GM13977 (cell line): ENCODE measurements around the gene MAP3K15.

Source experiments
- DNase-seq: peaks from one replicate; pipeline ENCODE4 v3.0.0; 2012; ENCODE audit warnings: low spot score
- in situ Hi-C: fragments of 300-500 bp; cut with MboI; formaldehyde crosslinking; loops from one replicate; pipeline ENCODE4 v1.12.0; 2022; ENCODE audit warnings: low sequenced_read_pairs, low pct_unique_long_range_greater_than_20kb, mixed read lengths, inconsistent platforms; ENCODE audit not compliant: unreplicated experiment
- TF ChIP-seq, protein P1 (sequence below): IDR thresholded peaks from 2 replicates; pipeline ENCODE4 v1.5.1; 2012; ENCODE audit warnings: mild to moderate bottlenecking, control low read depth; ENCODE audit not compliant: insufficient read depth; ENCODE audit errors: extremely low read depth, missing control alignments

MAP3K15 gene

DNA sequence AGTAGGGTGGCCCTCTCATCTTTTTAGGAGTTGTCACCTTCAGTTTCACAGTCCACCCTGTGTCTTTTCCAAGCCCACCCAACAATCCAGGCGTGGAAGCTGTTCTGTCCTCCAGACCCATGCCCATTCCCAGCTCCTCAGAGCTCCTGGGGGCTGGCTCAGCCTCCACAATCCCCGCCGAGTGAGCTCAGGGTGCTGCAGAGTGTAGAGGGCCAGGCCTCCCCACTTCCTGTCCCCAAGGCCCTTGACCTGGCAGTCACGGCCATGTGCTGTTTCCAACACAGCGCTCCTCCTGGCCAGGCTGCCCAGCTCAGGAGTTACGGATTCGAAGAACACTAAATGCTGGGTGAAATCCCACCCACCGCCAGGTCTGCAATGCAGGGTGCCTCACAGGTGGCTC is 139.8 kb downstream of the MAP3K15 start:
- TF ChIP-seq, protein P1, sequence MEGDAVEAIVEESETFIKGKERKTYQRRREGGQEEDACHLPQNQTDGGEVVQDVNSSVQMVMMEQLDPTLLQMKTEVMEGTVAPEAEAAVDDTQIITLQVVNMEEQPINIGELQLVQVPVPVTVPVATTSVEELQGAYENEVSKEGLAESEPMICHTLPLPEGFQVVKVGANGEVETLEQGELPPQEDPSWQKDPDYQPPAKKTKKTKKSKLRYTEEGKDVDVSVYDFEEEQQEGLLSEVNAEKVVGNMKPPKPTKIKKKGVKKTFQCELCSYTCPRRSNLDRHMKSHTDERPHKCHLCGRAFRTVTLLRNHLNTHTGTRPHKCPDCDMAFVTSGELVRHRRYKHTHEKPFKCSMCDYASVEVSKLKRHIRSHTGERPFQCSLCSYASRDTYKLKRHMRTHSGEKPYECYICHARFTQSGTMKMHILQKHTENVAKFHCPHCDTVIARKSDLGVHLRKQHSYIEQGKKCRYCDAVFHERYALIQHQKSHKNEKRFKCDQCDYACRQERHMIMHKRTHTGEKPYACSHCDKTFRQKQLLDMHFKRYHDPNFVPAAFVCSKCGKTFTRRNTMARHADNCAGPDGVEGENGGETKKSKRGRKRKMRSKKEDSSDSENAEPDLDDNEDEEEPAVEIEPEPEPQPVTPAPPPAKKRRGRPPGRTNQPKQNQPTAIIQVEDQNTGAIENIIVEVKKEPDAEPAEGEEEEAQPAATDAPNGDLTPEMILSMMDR: no peak
- in situ Hi-C loops: no loop called here
- DNase-seq: no peak

DNA sequence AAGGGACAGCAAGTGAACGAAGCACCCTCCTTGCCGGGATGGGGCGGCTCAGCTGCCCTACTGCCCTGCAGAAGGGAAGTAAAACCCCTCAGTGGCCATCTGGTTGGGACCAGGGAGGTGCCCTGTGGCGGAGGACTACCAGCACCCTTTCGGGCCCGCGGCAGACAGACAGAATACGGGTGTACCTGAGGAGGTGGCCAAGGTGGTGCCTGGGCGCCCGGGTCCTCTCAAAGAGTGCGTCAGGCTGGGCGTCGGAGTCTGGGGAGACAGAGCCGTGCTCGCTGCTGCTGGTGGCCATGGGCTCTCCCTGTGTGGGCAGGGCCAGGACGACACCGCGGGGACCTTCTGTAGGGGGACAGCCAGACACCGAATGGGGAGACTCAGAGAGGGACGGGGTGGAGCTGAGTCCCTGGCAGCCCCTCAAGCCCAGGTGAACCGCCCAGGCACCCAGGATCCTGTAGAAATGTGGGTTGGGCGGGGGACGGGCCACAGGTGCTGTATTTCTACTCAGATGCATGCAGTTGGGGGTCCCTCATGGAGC is 141.9 kb downstream of the MAP3K15 start:
- TF ChIP-seq, protein P1: no peak
- in situ Hi-C loops: no loop called here
- DNase-seq: no peak

DNA sequence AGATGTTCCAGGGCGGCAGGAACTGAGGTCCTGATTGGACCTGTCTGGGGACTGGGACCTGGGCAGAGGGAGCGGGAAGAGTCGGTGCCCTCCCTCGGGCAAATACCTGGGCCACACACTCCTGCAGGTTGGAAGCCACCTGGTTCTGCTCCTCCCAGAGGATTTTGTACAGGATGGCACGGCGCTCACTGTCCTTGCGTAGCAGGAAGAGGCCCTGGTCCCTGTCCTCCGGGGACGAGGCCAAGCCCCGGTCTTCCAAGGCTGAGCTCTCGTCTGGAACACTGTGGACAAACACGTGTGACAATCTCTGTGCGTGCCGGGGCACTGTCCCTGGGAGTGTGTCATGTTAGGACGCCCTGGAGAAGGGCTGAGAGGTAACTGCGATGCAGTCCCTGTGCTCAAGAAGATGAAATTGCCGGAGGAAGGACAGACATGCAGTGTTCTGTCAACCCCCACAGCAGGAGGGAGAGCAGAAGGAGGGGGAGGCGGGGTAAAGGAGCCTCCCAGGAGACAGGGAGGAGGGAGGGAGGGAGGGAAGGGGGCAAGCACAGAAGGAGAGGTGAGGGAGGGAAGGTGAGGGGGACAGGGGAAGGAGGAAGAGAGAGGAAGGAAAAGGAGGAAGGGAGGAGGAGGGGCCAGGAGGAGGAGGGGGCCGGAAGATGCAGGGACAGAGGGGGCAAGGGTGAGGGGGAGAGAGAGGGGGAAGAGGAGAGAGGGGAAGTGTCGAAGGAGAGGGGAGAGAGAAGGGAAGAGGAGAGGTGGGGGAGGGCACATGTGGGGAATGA is 142.6 kb downstream of the MAP3K15 start:
- DNase-seq: no peak
- TF ChIP-seq, protein P1: no peak
- in situ Hi-C loops: no loop called here

DNA sequence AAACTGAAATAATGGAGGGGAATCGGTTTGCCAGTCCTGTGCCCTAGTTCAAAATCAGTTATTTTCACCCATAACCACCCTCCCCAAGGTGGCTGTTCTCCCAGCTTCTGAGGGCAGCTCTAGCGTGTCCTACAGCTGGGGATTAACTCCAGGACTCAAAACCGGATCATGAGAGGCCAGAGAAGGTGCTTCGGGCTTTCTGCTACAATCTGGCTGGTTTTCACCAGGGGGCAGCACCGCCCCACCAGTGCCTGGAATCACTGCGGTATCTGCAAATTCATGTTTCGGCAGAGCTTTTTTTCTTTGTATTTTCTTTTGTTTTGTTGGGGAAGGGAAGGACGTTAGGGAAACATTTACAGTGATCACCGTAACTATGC is 143.2 kb downstream of the MAP3K15 start:
- in situ Hi-C loops: no loop called here
- DNase-seq: peak; percentile 78
- TF ChIP-seq, protein P1: peak; percentile 65

DNA sequence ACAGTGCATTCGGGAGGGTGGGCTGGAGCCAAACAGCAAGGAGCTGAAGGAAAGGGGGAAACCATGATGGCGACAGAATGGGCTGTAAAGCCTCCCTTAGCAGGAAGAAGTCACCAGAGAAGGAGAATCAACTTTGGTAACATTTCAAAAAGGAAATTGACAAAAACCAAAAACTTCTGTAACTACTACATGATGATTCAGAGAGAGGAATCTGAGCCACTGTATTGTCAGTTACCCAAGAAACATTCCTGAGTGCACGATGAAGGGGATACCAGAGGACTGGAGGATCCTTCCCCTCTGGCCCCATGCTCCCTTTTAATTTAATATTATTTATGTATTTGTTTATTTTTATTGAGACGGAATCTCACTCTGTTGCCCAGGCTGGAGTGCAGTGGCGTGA is 145.2 kb downstream of the MAP3K15 start:
- TF ChIP-seq, protein P1: no peak
- DNase-seq: no peak
- in situ Hi-C loops: no loop called here

DNA sequence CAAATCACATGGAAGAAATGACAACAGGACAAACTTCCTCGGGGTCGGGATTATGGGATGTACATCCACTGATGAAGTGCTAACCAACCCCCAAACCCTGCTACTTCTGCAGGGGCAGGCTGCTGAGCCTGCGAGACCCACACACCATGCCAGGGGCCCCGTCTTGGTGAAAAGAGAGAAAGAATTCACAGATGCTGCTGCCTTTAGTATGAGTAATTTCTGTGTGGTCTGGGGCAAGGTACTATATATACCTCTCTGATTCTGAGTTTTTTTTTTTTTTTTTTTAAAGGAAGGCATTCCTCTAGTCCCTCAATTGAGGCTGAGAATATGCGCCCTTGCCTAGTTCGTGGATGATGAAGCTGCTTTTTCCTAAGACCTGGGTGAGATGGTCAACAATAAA is 146.7 kb downstream of the MAP3K15 start:
- in situ Hi-C loops: no loop called here
- TF ChIP-seq, protein P1: no peak
- DNase-seq: no peak
